Mammary epithelial cell (primary cell): ENCODE measurements around the gene DZIP1.

Experiments
- EZH2 ChIP-seq: IDR thresholded peaks from 2 replicates; pipeline ENCODE4 v1.6.1; 2012; ENCODE audit warnings: low read length, inconsistent platforms, borderline replicate concordance
- TF ChIP-seq, protein P1 (sequence below), 2 donors: IDR thresholded peaks in 1 of 2; conservative IDR thresholded peaks in 1 of 2; 2 replicates each; pipeline ENCODE4 v1.5.1; 2011 to 2012; ENCODE audit warnings: inconsistent platforms in 2 of 2, low read length in 2 of 2, mild to moderate bottlenecking in 2 of 2, control low read depth in 1 of 2, low read depth in 1 of 2; ENCODE audit not compliant: insufficient read depth in 1 of 2; ENCODE audit errors: extremely low read depth in 1 of 2

DNA sequence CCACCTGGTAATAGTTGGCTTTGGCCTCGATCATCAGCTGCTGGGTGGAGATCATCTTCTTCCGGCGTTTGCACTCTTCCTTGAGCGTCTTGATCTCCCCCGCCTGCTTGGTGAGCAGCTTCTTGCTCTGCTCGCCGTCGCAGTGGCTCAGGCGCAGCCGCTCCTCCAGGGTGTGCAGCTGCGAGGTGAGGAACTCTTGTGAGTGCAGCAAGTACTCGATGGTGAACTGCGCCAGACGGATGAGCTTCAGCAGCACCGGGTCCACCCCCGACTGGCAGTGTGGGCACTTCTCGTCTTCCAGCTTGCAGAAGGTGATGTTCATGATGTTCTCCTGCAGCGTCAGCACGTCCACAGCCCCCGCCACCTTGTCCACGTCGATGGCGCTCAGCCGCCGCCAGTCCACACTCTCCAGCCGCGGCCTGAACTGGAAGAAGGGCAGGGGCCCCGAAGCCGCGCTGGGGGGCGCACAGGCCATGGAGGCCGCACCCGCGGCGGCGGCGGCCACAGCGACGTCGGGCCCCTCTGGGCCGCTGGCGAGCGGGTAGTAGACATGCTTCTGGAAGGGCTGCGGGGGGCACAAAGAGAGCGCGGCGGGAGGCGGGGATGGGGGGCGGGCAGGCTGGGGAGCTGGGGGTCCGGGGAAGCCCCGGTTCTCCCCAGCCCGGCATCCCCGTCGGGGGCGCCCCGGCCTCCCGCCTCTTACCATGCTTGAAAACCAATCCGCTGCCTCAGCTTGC lies 3.0 kb downstream of the DZIP1 start:
- no peak for TF ChIP-seq EZH2
- TF ChIP-seq, protein P1, sequence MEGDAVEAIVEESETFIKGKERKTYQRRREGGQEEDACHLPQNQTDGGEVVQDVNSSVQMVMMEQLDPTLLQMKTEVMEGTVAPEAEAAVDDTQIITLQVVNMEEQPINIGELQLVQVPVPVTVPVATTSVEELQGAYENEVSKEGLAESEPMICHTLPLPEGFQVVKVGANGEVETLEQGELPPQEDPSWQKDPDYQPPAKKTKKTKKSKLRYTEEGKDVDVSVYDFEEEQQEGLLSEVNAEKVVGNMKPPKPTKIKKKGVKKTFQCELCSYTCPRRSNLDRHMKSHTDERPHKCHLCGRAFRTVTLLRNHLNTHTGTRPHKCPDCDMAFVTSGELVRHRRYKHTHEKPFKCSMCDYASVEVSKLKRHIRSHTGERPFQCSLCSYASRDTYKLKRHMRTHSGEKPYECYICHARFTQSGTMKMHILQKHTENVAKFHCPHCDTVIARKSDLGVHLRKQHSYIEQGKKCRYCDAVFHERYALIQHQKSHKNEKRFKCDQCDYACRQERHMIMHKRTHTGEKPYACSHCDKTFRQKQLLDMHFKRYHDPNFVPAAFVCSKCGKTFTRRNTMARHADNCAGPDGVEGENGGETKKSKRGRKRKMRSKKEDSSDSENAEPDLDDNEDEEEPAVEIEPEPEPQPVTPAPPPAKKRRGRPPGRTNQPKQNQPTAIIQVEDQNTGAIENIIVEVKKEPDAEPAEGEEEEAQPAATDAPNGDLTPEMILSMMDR (conservative IDR thresholded peaks at IDR 0.05 in 1 of 2, IDR thresholded peaks at IDR 0.05 in 1 of 2; ENCODE audit: extremely low read depth in 1 of 2, insufficient read depth in 1 of 2, low read depth in 1 of 2, low read length in 2 of 2) = no peak
